Transverse colon (tissue), 4 donors: Measurements from ENCODE around the gene JPH2. TPM values are rescaled to one million over a fixed set of nuclear protein-coding genes. Genes with fewer than 3 reads are reported as not detected.

Experiments used
- DNase-seq: peaks from one replicate; pipeline ENCODE4 v3.0.0-alpha.2; 2019
- H3K27ac ChIP-seq, 4 donors: fragments of 200-600 bp; sonication (generic); 2 replicates each; pipeline ENCODE4 v1.5.1; 2016 to 2018; ENCODE audit warnings: inconsistent platforms in 4 of 4
- H3K27me3 ChIP-seq: fragments of 200-600 bp; sonication (generic); 2 replicates; pipeline ENCODE4 v1.5.1; 2017; ENCODE audit warnings: inconsistent platforms
- H3K36me3 ChIP-seq, 4 donors: fragments of 200-600 bp; sonication (generic); 2 replicates each; pipeline ENCODE4 v1.5.1; 2017 to 2019; ENCODE audit warnings: inconsistent platforms in 4 of 4
- H3K4me1 ChIP-seq, 4 donors: fragments of 200-600 bp; sonication (generic); 2 replicates each; pipeline ENCODE4 v1.5.1; 2017 to 2020; ENCODE audit warnings: inconsistent platforms in 4 of 4
- H3K4me3 ChIP-seq, 4 donors: fragments of 200-600 bp; sonication (generic); 1 replicate in 1 of 4; 2 replicates in 3 of 4; pipeline versions ENCODE4 v1.5.1 to v1.6.1; 2017 to 2019; ENCODE audit warnings: inconsistent platforms in 4 of 4
- H3K9me3 ChIP-seq, 2 donors: fragments of 200-600 bp; sonication (generic); 2 replicates each; pipeline ENCODE4 v1.5.1; 2017 to 2019; ENCODE audit warnings: inconsistent platforms in 2 of 2
- CTCF ChIP-seq, 5 experiments: fragments of 200-600 bp in 3 of 5; fragments of 450-650 bp in 2 of 5; sonication (generic) in 3 of 5; IDR thresholded peaks; 1 replicate in 2 of 5; 2 replicates in 3 of 5; pipeline ENCODE4 v1.5.1; 2016 to 2017; ENCODE audit warnings: antibody characterized with exemption in 5 of 5, inconsistent platforms in 3 of 5, mild to moderate bottlenecking in 2 of 5, moderate library complexity in 1 of 5
- EP300 ChIP-seq: sonication (generic); formaldehyde crosslinking; IDR thresholded peaks from one replicate; pipeline ENCODE4 v1.6.1; 2017; ENCODE audit warnings: antibody characterized with exemption, low read depth
- POLR2A ChIP-seq: fragments of 450-650 bp; IDR thresholded peaks from one replicate; pipeline ENCODE4 v1.6.1; 2016; ENCODE audit warnings: antibody characterized with exemption, mild to moderate bottlenecking, moderate library complexity
- POLR2AphosphoS5 ChIP-seq, 3 donors: sonication (generic); formaldehyde crosslinking; IDR thresholded peaks; one replicate each; pipeline ENCODE4 v1.6.1; 2016; ENCODE audit warnings: antibody characterized with exemption in 3 of 3
- WGBS, 2 donors: methylation state at CpG; one replicate each; pipeline ENCODE4 v1.1.5; 2018; ENCODE audit warnings: low coverage in 1 of 2; 5-methylcytosine and 5-hydroxymethylcytosine counted together
- in situ Hi-C, 4 donors: fragments of 200-750 bp; cut with MboI; loops; one replicate each; pipeline versions ENCODE4 v1.15.0 to v1.15.1; 2017; ENCODE audit warnings: low sequenced_read_pairs in 3 of 4, low pct_ligation_motif_present in 1 of 4, low pct_unique_long_range_greater_than_20kb in 1 of 4
- intact Hi-C: fragments of 100-400 bp; cut with DNase I; formaldehyde crosslinking; loops from one replicate; pipeline ENCODE4 v1.15.1; 2023; ENCODE audit warnings: low total_unique reads
- total RNA-seq, 4 donors: library from RNA; depleted of rRNA; stranded (reverse); fragments of >200 nt; gene quantifications; one replicate each; pipeline ENCODE4 v1.1.0, GENCODE V29; 2016

JPH2 gene
- total RNA-seq, 4 donors from 2014 or later = 9.8 to 216 (median 18.3) TPM

GRCh38 chr20:44075950-44076232, 111.1 kb downstream of the JPH2 start:
- no peaks in the 10 kb centered on the region for H3K4me1 ChIP-seq
- H3K27ac ChIP-seq = no peak overlapping the region
- WGBS, 2 donors = 94% methylated on average over 5 of the region's 5 CpGs; no CpG with 5 or more reads in 1 of the 2 donors
- no peaks in the 10 kb centered on the region for H3K27me3 ChIP-seq
- in situ Hi-C loops = loop anchor here in 3 of 4 donors (5.0 to 25.0 kb wide), 4 partner anchors 324 to 639 kb away; partner anchors contain the start of gene SRSF6 (in 1 of the 3)
- TF ChIP-seq POLR2AphosphoS5 (IDR thresholded peaks at IDR 0.05) = no peak
- TF ChIP-seq CTCF (IDR thresholded peaks at IDR 0.05) = no peak
- no peak for TF ChIP-seq EP300
- no peak for TF ChIP-seq POLR2A
- intact Hi-C loops = loop anchor here (10.0 kb wide), 1 partner anchor 91 kb away; no protein-coding TSS in a partner anchor
- DNase-seq = no peak
- H3K4me3 ChIP-seq = no peak overlapping the region
- H3K36me3 ChIP-seq = no peaks in the 10 kb centered on the region
- H3K9me3 ChIP-seq = no peaks in the 10 kb centered on the region

DNA sequence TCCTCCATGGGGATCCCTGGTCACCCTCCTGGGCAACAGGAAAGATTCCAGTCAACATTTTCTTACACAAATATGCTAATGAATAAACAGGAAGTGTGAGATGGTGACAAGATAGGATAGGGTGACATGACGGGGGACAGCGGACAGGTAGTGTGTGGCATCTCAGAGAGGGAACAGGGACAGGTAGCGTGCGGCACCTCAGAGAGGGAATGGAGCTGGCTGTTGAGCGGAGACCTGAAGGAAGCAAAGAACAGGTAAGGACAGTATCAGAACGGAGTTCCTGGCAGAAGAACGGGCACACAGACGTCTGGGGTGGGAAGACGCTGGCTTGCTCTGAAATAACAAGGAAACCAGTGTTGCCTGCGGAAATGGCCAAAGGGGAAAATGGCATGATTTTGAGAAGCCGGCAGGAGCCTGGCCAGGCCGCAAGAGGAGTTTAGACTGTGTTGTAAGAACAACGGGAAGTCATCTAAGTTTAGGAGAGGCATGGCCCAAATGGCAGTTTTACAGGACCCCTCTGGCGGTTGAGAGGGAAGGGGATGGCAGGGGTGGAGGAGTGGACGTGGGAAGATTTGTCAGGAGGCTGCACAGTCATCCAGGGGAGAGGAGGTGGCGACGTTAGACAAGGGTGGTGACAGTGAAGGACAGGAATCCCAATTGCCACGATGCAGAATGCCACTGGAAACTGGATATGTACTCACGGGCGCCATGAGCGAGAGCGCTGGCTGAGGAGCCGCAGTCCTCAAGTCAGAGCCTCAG, 111.6 kb downstream of the JPH2 start:
- Histone ChIP-seq H3K4me3 (no peak overlapping the region), H3K27me3 (no peaks in the 10 kb centered on the region), H3K27ac (no peak overlapping the region), H3K9me3 (no peaks in the 10 kb centered on the region), H3K36me3 (no peaks in the 10 kb centered on the region), H3K4me1 (no peaks in the 10 kb centered on the region)
- TF ChIP-seq EP300 (no peak), POLR2AphosphoS5 (IDR thresholded peaks at IDR 0.05) (no peak), CTCF (IDR thresholded peaks at IDR 0.05) (no peak), POLR2A (no peak)
- WGBS, 2 donors = 92 to 100% methylated on average over 3 to 23 of the region's 23 CpGs
- in situ Hi-C loops (loop anchor here in 3 of 4 donors (5.0 to 25.0 kb wide), 4 partner anchors 323 to 638 kb away; partner anchors contain the start of gene SRSF6 (in 1 of the 3)), intact Hi-C loops (loop anchor here (10.0 kb wide), 1 partner anchor 91 kb away; no protein-coding TSS in a partner anchor)
- no peak for DNase-seq

DNA sequence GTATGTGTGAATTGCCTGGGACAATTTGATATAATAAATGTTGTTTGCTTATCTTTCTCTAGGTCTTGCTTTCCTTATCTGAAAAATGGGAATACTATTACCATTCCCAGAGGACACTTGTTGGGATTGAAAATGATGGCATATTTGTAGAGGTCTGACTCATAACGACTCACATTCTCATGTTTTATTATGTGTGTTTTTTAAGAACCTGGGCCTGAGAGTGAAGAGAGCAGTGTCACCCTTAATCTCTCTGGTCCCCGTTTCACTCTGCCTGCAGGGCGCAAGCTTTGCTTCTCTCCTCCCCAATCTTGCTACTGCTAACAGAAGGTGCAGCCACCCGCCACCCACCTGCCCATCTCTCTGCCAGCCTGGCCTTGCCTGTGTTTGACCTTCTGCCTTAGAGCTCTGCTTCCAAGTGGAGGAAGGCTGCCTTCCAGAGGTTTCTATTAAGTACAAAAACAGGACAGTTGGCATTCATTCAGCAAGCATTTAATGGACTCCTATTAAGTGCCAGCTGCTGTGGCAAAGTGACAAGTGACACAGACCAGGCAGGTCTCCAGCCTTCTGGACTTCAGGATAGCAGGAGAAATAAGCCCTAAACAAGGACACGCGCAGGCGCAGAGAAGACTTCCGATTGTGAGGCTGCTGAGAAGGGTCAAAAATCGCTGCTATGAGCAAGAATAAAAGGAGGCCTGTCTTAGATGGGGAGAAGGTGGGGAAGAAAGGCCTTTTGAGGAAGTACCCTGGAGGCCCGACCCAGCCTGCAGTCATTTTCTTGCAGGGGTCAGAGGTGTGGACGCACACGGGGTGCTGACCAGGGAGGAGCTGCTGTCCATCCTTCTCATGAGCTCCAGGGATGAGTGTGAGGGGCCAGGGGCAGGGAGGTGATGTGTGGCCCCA, 112.5 kb downstream of the JPH2 start:
- Histone ChIP-seq H3K27ac (no peak overlapping the region), H3K4me3 (no peak overlapping the region), H3K27me3 (no peaks in the 10 kb centered on the region), H3K9me3 (no peaks in the 10 kb centered on the region), H3K4me1 (no peaks in the 10 kb centered on the region), H3K36me3 (no peaks in the 10 kb centered on the region)
- in situ Hi-C loops (loop anchor here in 3 of 4 donors (5.0 to 25.0 kb wide), 4 partner anchors 322 to 637 kb away; partner anchors contain the start of gene SRSF6 (in 1 of the 3)), intact Hi-C loops (loop anchor here (10.0 kb wide), 1 partner anchor 90 kb away; no protein-coding TSS in a partner anchor)
- TF ChIP-seq POLR2AphosphoS5 (IDR thresholded peaks at IDR 0.05) = no peak
- no peak for TF ChIP-seq CTCF (IDR thresholded peaks at IDR 0.05)
- no peak for TF ChIP-seq POLR2A
- TF ChIP-seq EP300 = no peak
- no peak for DNase-seq
- WGBS, 2 donors = 66 to 82% methylated on average over 5 to 12 of the region's 12 CpGs

GRCh38 chr20:44073675-44074071, 113.3 kb downstream of the JPH2 start:
- in situ Hi-C loops (no loop called here), intact Hi-C loops (loop anchor here (10.0 kb wide), 1 partner anchor 89 kb away; no protein-coding TSS in a partner anchor)
- 84 to 85% methylated on average over 4 to 6 of the region's 6 CpGs for WGBS, 2 donors
- no peaks in the 10 kb centered on the region for H3K36me3 ChIP-seq
- no peaks in the 10 kb centered on the region for H3K27me3 ChIP-seq
- no peak overlapping the region for H3K4me3 ChIP-seq
- H3K4me1 ChIP-seq = no peaks in the 10 kb centered on the region
- H3K9me3 ChIP-seq = no peaks in the 10 kb centered on the region
- H3K27ac ChIP-seq = no peak overlapping the region
- no peak for DNase-seq
- TF ChIP-seq CTCF (IDR thresholded peaks at IDR 0.05) (no peak), EP300 (no peak), POLR2A (no peak), POLR2AphosphoS5 (IDR thresholded peaks at IDR 0.05) (no peak)
